C4-2B (cell line): ENCODE data around the gene ZNF35.

ENCODE experiments used
- H3K27ac ChIP-seq: fragments of 450-650 bp; 2 replicates; pipeline ENCODE4 v1.5.1; 2017
- ZFX ChIP-seq: fragments of 450-650 bp; IDR thresholded peaks from 2 replicates; pipeline ENCODE4 v1.6.1; 2017
- TF ChIP-seq, protein P1 (sequence below): fragments of 450-650 bp; conservative IDR thresholded peaks from 2 replicates; pipeline ENCODE4 v1.5.1; 2017; ENCODE audit warnings: mild to moderate bottlenecking

The ZNF35 gene

GRCh38 chr3:44648564-44649229, at the start of gene ZNF35:
Gene ZNF35, plus strand, starts transcription at chr3:44648732. Its CDS starts 2,336 bp downstream, at chr3:44651068.
- H3K27ac ChIP-seq = peak within 1 kb of the TSS; percentile 87
- TF ChIP-seq, protein P1, sequence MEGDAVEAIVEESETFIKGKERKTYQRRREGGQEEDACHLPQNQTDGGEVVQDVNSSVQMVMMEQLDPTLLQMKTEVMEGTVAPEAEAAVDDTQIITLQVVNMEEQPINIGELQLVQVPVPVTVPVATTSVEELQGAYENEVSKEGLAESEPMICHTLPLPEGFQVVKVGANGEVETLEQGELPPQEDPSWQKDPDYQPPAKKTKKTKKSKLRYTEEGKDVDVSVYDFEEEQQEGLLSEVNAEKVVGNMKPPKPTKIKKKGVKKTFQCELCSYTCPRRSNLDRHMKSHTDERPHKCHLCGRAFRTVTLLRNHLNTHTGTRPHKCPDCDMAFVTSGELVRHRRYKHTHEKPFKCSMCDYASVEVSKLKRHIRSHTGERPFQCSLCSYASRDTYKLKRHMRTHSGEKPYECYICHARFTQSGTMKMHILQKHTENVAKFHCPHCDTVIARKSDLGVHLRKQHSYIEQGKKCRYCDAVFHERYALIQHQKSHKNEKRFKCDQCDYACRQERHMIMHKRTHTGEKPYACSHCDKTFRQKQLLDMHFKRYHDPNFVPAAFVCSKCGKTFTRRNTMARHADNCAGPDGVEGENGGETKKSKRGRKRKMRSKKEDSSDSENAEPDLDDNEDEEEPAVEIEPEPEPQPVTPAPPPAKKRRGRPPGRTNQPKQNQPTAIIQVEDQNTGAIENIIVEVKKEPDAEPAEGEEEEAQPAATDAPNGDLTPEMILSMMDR = no peak
- TF ChIP-seq ZFX = peak; percentile 60; the same call in 1 of the 2 replicates

DNA sequence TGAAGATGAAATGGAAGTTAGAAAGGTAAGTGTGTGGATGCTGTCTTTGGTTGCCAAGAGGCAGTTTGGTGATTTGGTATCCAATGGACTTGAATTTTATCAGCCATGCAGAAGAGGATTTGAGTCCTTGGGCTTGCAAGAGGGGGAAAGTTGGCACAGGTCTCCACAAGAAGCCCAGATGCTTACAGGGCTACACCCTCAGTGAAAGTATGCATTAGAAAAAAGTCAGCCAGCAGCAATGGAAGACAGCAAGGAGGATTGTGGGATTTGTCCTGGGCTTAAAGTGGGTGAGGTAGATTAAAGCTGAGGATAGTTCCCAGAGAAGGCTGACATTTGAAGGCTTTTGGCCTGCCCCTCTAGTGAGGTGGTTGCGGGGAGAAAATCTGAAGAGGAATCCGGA, 46.8 kb upstream of the ZNF35 start:
- TF ChIP-seq, protein P1 = no peak
- no peak for TF ChIP-seq ZFX
- H3K27ac ChIP-seq = no peak overlapping the region

- TF ChIP-seq ZFX = no peak
- TF ChIP-seq, protein P1 = no peak
- no peak overlapping the region for H3K27ac ChIP-seq
These were observed 35.9 kb upstream of the ZNF35 start for GRCh38 chr3:44612678-44613077.

DNA sequence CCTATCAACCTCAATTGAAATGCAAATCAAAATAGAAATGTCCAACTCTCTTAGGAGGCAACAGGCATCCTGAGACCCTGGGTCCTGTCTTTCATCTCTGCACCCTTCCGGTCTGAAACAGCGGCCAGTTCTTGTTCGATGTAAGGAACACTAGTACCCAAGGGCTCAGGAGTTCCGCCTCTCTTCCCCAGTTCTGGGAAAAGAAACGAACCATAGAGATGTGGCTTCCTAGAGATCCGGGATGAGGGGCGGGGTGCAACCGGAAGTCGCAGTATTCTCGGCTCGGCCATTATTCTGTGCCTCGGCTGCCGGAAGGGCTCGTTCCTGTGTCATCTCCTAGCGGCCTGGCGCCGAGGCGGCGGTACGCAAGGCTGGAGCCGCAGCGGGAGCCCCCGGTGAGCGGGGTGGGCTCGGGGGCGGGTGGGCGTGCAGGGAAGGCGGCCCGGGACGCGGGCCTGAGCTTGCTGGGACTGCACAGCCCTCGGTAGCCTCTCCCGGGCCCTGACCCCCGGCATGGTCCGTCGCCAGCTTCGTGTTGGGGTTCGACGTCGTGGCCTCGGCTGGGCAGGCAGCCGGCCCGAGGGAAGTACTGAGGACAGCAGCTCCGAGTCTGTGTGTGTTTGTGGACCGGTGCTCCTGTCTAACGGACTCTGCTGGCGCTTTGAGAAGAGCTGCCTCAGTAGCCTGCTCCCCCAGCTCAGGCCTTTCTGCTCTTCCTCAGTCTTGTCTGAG, 23.6 kb upstream of the ZNF35 start, which contains the start of gene ZNF197:
Gene ZNF197, plus strand, starts transcription at position 288 of the 732 bp plus-strand sequence. CDS start 4,119 bp downstream, outside the sequence.
- TF ChIP-seq, protein P1 = no peak; the same call in 1 of the 2 replicates
- TF ChIP-seq ZFX = peak; percentile 68
- peak within 1 kb of the TSS; percentile 80 for H3K27ac ChIP-seq

DNA sequence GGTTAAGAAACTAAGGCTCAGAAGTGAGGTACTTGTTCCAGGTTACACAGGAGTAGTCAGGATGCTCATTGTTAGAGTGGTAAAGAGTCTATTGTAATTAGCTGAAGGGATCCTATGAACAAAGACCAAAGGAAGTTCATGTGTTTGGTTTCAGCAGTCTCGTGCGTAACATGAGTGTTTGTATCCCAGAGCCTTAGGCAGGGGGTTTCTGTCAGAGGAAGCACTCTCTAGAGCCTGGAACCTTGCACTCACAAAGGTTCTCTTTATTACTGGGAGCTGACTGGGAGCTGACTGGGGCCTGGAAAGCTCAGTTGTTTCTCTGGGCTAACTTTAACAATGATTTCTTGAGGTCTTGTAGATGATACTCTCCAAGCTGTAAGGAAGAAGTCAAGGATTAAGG, 19.8 kb upstream of the ZNF35 start:
- no peak overlapping the region for H3K27ac ChIP-seq
- TF ChIP-seq ZFX = no peak
- TF ChIP-seq, protein P1 = no peak

DNA sequence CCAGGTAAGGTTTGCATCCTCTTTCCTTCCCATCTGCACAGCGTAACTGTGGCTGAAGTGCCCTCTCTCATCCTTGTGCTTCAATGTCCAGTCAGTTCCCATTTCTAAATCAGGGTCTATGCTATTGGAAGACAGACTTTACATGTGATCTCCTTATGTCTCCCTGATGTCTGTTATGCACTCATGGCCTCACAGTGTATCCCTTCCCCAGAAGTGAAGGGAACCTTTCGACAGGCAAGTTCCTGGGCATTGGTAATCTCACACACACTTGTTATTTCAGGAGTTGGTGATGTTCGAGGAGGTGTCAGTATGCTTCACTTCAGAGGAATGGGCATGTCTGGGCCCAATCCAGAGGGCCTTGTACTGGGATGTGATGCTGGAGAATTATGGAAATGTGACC, 16.3 kb upstream of the ZNF35 start:
- TF ChIP-seq ZFX = no peak
- TF ChIP-seq, protein P1 = no peak
- H3K27ac ChIP-seq = no peak overlapping the region

DNA sequence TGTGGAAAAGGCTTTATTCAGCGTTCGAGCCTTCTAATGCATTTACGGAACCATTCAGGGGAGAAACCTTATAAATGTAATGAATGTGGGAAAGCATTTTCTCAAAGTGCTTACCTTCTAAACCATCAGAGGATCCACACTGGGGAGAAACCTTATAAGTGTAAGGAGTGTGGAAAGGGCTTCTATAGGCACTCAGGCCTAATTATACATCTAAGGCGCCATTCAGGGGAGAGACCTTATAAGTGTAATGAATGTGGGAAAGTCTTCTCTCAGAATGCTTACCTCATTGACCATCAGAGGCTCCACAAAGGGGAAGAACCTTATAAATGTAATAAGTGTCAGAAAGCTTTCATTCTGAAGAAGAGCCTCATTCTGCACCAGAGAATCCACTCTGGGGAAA, 6.2 kb upstream of the ZNF35 start:
- TF ChIP-seq ZFX = no peak
- TF ChIP-seq, protein P1 = no peak
- no peak overlapping the region for H3K27ac ChIP-seq
